ENCODE results near the gene OR8H2. TPM values are rescaled to one million over a fixed set of nuclear protein-coding genes. Genes with fewer than 3 reads are reported as not detected.

Gene OR8H2
- total RNA-seq, 1 donor from 2014 or later = not detected

Small RNA genes within 50 kb of the gene (small RNA-seq; reads per million reads assigned to genes)
- gene OR8I4P = not detected

Other genes starting within 250 kb of the OR8H2 start
- not detected for gene TRIM51, start 220.4 kb upstream of the OR8H2 start, total RNA-seq
- not detected for gene OR5W2, start 189.1 kb upstream of the OR8H2 start, total RNA-seq
- gene OR5I1, start 167.3 kb upstream of the OR8H2 start, total RNA-seq = not detected
- not detected for gene OR10AG1, start 133.7 kb upstream of the OR8H2 start, total RNA-seq
- not detected for gene OR5F1, start 109.1 kb upstream of the OR8H2 start, total RNA-seq
- gene OR5AS1, start 76.0 kb upstream of the OR8H2 start, total RNA-seq = not detected
- gene OR8I2, start 10.4 kb upstream of the OR8H2 start, total RNA-seq = not detected
- not detected for gene OR8H3, start 18.7 kb downstream of the OR8H2 start, total RNA-seq
- not detected for gene OR8J3, start 36.5 kb downstream of the OR8H2 start, total RNA-seq
- gene OR8K5, start 56.6 kb downstream of the OR8H2 start, total RNA-seq = not detected
- not detected for gene OR5J2, start 72.9 kb downstream of the OR8H2 start, total RNA-seq
- gene OR5T2, start 130.6 kb downstream of the OR8H2 start, total RNA-seq = not detected
- not detected for gene OR5T3, start 148.6 kb downstream of the OR8H2 start, total RNA-seq
- not detected for gene OR5T1, start 170.5 kb downstream of the OR8H2 start, total RNA-seq
- gene OR8H1, start 188.6 kb downstream of the OR8H2 start, total RNA-seq = not detected
- not detected for gene OR8K3, start 211.5 kb downstream of the OR8H2 start, total RNA-seq
- not detected for gene OR8K1, start 242.4 kb downstream of the OR8H2 start, total RNA-seq

Measured in vagina (tissue), 1 donor.